ENCODE data around the gene GAL3ST2. TPM values are rescaled to one million over a fixed set of nuclear protein-coding genes. Genes with fewer than 3 reads are reported as not detected.

Gene GAL3ST2
- total and polyA plus RNA-seq, 3 donors from 2014 or later = 0.54 to 4.3 (median 2.8) TPM

DNA sequence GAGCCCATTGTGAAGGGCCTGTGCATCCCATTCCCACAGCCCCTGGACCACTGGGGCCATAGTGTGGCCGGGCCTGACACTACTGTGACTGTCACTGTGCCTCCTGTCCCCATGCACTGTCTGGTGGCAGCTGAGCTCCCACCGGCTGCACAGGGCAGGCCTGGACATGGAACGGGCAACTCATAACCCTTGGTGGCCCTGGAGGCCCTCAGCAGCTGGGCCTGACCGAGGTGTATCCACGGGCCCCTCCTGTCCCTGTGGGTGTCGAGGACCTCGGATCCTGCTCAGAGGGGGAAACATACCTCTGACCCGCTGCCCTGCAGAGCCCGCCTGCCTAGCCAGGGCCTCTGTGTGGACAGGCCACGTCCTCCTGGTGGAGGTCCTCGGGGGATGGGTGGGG is 7.8 kb upstream of the GAL3ST2 start:
- no peak overlapping the region for H3K4me3 ChIP-seq
- 95% methylated on average over 8 of the region's 11 CpGs; no CpG with 5 or more reads in 1 of the 2 donors for WGBS, 2 donors
- H3K27ac ChIP-seq = no peak overlapping the region
- no peaks in the 10 kb centered on the region for H3K4me1 ChIP-seq
- intact Hi-C loops (cut with DNase I; ENCODE audit: low total_unique reads) = no loop called here
- H3K36me3 ChIP-seq (ENCODE audit: low read depth, missing control alignments) = no peaks in the 10 kb centered on the region
- no peak for DNase-seq
- TF ChIP-seq, protein P1, sequence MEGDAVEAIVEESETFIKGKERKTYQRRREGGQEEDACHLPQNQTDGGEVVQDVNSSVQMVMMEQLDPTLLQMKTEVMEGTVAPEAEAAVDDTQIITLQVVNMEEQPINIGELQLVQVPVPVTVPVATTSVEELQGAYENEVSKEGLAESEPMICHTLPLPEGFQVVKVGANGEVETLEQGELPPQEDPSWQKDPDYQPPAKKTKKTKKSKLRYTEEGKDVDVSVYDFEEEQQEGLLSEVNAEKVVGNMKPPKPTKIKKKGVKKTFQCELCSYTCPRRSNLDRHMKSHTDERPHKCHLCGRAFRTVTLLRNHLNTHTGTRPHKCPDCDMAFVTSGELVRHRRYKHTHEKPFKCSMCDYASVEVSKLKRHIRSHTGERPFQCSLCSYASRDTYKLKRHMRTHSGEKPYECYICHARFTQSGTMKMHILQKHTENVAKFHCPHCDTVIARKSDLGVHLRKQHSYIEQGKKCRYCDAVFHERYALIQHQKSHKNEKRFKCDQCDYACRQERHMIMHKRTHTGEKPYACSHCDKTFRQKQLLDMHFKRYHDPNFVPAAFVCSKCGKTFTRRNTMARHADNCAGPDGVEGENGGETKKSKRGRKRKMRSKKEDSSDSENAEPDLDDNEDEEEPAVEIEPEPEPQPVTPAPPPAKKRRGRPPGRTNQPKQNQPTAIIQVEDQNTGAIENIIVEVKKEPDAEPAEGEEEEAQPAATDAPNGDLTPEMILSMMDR (IDR thresholded peaks at IDR 0.05) = no peak
- no peak for TF ChIP-seq POLR2A (IDR thresholded peaks at IDR 0.05)
- H3K9me3 ChIP-seq = no peaks in the 10 kb centered on the region
- no peaks in the 10 kb centered on the region for H3K27me3 ChIP-seq

DNA sequence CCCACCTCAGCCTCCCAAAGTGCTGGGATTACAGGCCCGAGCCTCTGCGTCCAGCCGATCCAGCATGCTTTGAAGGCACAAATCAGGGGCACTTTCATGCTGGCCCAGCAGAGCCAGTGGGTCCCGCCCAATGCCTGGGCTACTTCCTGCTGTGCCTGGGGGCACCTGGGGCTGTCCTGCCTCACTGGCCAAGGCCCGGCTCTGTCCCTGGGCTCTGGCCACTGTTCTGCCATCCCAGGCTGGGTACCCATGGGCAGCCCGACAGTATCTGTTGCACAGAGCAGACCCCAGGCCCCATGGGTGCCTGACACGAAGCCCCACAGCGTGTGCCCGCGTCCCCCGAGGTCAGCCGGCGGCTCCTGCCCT is 6.8 kb upstream of the GAL3ST2 start:
- Histone ChIP-seq H3K9me3 (no peaks in the 10 kb centered on the region), H3K4me3 (no peak overlapping the region), H3K27me3 (no peaks in the 10 kb centered on the region), H3K4me1 (no peaks in the 10 kb centered on the region), H3K36me3 (ENCODE audit: low read depth, missing control alignments) (no peaks in the 10 kb centered on the region), H3K27ac (no peak overlapping the region)
- TF ChIP-seq, protein P1 (IDR thresholded peaks at IDR 0.05) = no peak
- TF ChIP-seq POLR2A (IDR thresholded peaks at IDR 0.05) = no peak
- WGBS, 2 donors = 90 to 98% methylated on average over 8 to 13 of the region's 13 CpGs
- intact Hi-C loops (cut with DNase I; ENCODE audit: low total_unique reads) = no loop called here
- no peak for DNase-seq

DNA sequence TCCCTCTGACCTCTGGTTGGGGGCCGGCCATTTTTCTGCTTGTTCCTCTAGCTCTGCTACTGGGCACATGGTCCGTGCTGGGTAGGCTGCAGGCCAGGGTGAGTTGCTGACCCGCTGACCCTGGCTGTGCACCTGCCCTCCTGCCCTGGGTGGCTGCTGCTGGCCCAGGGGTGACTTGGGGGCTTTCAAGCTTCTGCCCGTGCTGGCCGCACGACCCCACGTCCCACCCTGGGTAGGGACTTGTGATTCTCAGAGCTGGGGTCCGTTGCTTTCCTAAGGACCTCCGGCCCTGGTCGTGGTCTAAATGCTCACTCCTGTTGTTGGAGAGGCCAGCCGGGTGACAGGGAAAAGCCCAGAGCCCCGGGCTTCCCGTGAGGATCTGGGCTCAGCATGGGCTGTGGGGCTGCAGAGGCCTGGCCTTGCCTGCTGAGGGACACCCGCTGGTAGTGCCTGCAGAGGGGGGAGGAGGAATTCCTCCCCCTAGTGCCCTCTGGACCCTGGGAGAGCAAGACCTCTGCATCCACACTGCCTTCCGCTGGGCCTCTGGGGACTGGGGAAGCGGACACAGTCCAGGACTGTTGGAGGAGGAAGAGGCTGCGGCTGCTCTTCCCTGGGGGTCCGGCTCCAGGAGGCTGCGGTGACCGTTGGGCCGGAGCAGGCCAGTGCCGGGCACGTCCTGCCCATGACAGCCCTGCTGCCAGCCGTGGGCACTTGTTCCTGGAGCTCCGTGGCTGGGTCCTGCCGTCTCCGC is 6.3 kb upstream of the GAL3ST2 start:
- H3K4me1 ChIP-seq = no peaks in the 10 kb centered on the region
- DNase-seq = no peak
- 72 to 79% methylated on average over 14 to 25 of the region's 27 CpGs for WGBS, 2 donors
- H3K4me3 ChIP-seq = no peak overlapping the region
- H3K27ac ChIP-seq = no peak overlapping the region
- no peaks in the 10 kb centered on the region for H3K27me3 ChIP-seq
- TF ChIP-seq, protein P1 (IDR thresholded peaks at IDR 0.05) = no peak
- TF ChIP-seq POLR2A (IDR thresholded peaks at IDR 0.05) = no peak
- intact Hi-C loops (cut with DNase I; ENCODE audit: low total_unique reads) = no loop called here
- no peaks in the 10 kb centered on the region for H3K36me3 ChIP-seq (ENCODE audit: low read depth, missing control alignments)
- no peaks in the 10 kb centered on the region for H3K9me3 ChIP-seq

DNA sequence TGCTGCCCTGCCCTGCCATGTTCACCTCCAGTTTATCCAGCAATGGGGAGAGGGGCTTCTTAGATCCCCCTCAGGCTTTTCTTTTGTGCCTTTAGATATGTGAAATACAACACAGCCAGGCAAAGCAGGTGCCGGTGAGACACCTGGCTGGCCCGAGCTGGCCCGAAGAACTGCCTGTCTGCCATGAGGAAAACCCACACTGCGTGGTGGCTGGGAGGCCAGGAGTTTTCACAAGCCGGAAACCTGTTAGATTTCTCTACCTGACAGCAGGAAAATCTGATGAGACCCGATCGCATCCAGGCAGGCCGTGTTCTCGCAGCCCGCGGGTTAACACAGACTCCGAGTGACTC is 5.7 kb upstream of the GAL3ST2 start:
- Histone ChIP-seq H3K4me1 (no peaks in the 10 kb centered on the region), H3K27ac (no peak overlapping the region), H3K4me3 (no peak overlapping the region), H3K9me3 (no peaks in the 10 kb centered on the region), H3K36me3 (ENCODE audit: low read depth, missing control alignments) (no peaks in the 10 kb centered on the region), H3K27me3 (no peaks in the 10 kb centered on the region)
- TF ChIP-seq, protein P1 (IDR thresholded peaks at IDR 0.05) = no peak
- no peak for DNase-seq
- intact Hi-C loops (cut with DNase I; ENCODE audit: low total_unique reads) = no loop called here
- WGBS, 2 donors = 90 to 94% methylated on average over 11 to 12 of the region's 12 CpGs
